Measurements from ENCODE around the gene PDE4C. TPM values are rescaled to one million over a fixed set of nuclear protein-coding genes. Genes with fewer than 3 reads are reported as not detected.

Gene PDE4C
- total and polyA plus RNA-seq, 12 donors = 0.30 to 6.3 (median 1.1) TPM

DNA sequence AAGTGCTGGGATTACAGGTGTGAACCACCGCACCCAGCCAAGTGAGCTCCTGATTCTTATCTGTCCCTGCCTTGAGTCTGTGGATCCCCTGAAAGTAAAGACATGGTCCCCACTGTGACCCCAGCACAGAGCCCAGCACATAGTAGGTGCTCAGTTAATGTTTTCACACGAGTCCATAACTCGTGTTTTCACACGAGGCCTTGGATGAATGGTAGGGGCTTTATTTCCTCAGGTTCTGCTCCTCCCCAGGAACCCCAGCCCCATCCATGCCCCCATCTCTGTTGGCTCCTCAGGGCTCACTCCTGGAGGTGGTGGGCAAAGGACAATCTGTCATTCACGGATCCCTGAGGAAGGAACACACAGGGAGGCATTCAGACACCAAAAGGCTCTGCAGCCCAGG is 23.6 kb upstream of the PDE4C start:
- no peak for ATAC-seq
- intact Hi-C loops (cut with DNase I) = loop anchor here (2.0 to 10.0 kb wide), 9 partner anchors 38 to 243 kb away; partner anchors contain the start of genes MPV17L2 (in 2 of the 10), ARRDC2 (in 1 of the 10) and RAB3A (in 1 of the 10)
- TF ChIP-seq, protein P1, sequence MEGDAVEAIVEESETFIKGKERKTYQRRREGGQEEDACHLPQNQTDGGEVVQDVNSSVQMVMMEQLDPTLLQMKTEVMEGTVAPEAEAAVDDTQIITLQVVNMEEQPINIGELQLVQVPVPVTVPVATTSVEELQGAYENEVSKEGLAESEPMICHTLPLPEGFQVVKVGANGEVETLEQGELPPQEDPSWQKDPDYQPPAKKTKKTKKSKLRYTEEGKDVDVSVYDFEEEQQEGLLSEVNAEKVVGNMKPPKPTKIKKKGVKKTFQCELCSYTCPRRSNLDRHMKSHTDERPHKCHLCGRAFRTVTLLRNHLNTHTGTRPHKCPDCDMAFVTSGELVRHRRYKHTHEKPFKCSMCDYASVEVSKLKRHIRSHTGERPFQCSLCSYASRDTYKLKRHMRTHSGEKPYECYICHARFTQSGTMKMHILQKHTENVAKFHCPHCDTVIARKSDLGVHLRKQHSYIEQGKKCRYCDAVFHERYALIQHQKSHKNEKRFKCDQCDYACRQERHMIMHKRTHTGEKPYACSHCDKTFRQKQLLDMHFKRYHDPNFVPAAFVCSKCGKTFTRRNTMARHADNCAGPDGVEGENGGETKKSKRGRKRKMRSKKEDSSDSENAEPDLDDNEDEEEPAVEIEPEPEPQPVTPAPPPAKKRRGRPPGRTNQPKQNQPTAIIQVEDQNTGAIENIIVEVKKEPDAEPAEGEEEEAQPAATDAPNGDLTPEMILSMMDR (IDR thresholded peaks at IDR 0.05) = no peak

DNA sequence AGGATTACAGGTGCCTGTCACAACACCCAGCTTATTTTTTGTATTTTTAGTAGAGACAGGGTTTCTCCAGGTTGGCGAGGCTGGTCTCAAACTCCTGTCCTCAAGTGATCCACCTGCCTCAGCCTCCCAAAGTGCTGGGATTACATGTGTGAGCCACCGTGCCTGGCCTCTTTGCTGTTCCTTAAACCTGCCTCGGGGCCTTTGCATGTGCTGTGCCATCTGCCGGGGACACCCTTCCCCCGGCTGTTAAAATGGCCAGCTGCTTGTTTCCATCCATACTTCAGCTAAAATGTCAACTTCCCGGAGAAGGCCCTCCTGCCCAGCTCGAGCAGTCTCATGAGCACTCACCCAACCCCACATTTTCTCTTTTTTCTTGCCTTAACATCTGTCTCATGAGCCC is 19.1 kb upstream of the PDE4C start:
- WGBS, 2 donors = 72 to 74% methylated on average over 7 of the region's 7 CpGs
- Histone ChIP-seq H3K9me3 (peaks cover 0 to 5% (median 0%) of the 10 kb centered on the region in 11 donors), H3K4me3 (no peak overlapping the region), H3K27ac (no peak overlapping the region), H3K4me1 (peaks cover 0 to 3% (median 0%) of the 10 kb centered on the region in 9 donors), H3K36me3 (no peaks in the 10 kb centered on the region), H3K27me3 (peaks cover 0 to 4% (median 0%) of the 10 kb centered on the region in 7 donors)
- TF ChIP-seq, protein P1 (IDR thresholded peaks at IDR 0.05) = no peak
- intact Hi-C loops (cut with DNase I) = loop anchor here in 2 of 10 donors (5.0 kb wide), 1 partner anchor 33 kb away; no protein-coding TSS in a partner anchor
- ATAC-seq = no peak
- no peak for DNase-seq

More for the DNA sequence above, 23.6 kb upstream of the PDE4C start:
- H3K4me1 ChIP-seq = peaks cover 0 to 10% (median 0%) of the 10 kb centered on the region in 9 donors
- WGBS, 2 donors = 89 to 94% methylated on average over 5 of the region's 5 CpGs
- no peak overlapping the region for H3K4me3 ChIP-seq
- H3K9me3 ChIP-seq = peaks cover 0 to 10% (median 0%) of the 10 kb centered on the region in 11 donors
- DNase-seq = no peak
- no peaks in the 10 kb centered on the region for H3K36me3 ChIP-seq
- H3K27ac ChIP-seq = no peak overlapping the region
- H3K27me3 ChIP-seq = peaks cover 0 to 9% (median 5%) of the 10 kb centered on the region in 7 donors

DNA sequence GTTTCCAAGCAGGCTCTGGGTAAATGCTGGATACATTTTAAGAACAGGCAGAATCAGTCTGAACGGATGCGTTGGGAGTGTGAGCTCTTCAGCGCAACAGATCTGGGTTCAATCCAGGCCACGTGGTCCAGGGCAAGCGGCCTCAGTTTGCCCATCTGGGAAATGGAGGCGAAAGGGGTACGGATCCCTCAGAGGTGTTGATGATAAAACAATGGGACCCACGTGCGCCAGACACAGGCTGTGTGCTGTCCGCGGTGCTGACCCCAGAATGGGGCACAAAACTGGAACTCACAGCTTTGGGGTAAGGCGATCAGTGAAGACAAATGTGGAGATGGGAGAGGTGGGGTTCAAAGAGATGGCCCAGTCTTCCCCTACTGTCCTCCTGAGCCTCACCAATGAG is 13.1 kb upstream of the PDE4C start:
- no peak overlapping the region for H3K4me3 ChIP-seq
- TF ChIP-seq, protein P1 (IDR thresholded peaks at IDR 0.05) = no peak
- peak in 1 of 8 donors; percentile 16 for ATAC-seq
- WGBS, 2 donors = 30 to 32% methylated on average over 12 of the region's 12 CpGs
- H3K9me3 ChIP-seq = no peaks in the 10 kb centered on the region
- H3K27ac ChIP-seq = no peak overlapping the region
- peaks cover 0 to 33% (median 21%) of the 10 kb centered on the region in 7 donors for H3K27me3 ChIP-seq
- intact Hi-C loops (cut with DNase I) = no loop called here
- no peaks in the 10 kb centered on the region for H3K4me1 ChIP-seq
- H3K36me3 ChIP-seq = no peaks in the 10 kb centered on the region
- no peak for DNase-seq

DNA sequence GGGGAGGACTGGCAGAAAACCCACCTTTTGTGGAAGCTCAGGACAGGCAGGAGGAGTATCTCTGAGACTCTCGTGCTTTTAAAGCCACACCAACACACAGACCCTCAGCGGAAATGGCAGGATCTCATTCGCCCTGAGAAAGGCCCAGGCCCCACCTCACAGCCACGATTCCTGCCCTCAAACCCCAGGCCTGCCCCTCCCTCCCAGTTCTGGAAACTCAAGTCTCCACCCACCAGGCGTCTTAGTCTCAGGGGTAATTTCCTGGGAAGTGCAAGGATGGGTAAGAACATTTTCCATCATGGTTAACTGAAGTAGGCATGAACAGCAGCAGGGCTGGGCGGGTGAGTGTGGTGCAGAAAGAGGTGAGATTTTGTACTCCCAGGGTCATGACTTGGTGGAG is 8.0 kb upstream of the PDE4C start:
- TF ChIP-seq, protein P1 (IDR thresholded peaks at IDR 0.05) = no peak
- ATAC-seq (no peak), DNase-seq (no peak)
- H3K27ac ChIP-seq = no peak overlapping the region
- WGBS, 2 donors = 31 to 35% methylated on average over 6 of the region's 6 CpGs
- no peaks in the 10 kb centered on the region for H3K36me3 ChIP-seq
- peaks cover 0 to 17% (median 4%) of the 10 kb centered on the region in 9 donors for H3K4me1 ChIP-seq
- intact Hi-C loops (cut with DNase I) = no loop called here
- H3K9me3 ChIP-seq = peaks cover 0 to 13% (median 6%) of the 10 kb centered on the region in 11 donors
- peaks cover 4 to 65% (median 60%) of the 10 kb centered on the region in 7 donors for H3K27me3 ChIP-seq
- H3K4me3 ChIP-seq = no peak overlapping the region
